OCI-LY7 (cell line): Measurements from ENCODE around the gene SRGAP2C.
"Not testable (repeated sequence)": the region's sequence is repeated elsewhere in the genome, so short reads cannot be mapped to it uniquely, and the experiment has no call there.

Source experiments
- EZH2phosphoT487 ChIP-seq: fragments of 200-600 bp; sonication (generic); IDR thresholded peaks from 2 replicates; pipeline ENCODE4 v1.6.1; 2018; ENCODE audit warnings: low read depth, borderline replicate concordance, mild to moderate bottlenecking, mixed run types, antibody characterized with exemption, low read length, moderate library complexity, mixed read lengths
- TF ChIP-seq, protein P1 (sequence below): fragments of 200-600 bp; sonication (generic); conservative IDR thresholded peaks from 2 replicates; pipeline ENCODE4 v1.5.1; 2014; ENCODE audit warnings: mild to moderate bottlenecking, antibody characterized with exemption, low read length, moderate library complexity, mixed read lengths

DNA sequence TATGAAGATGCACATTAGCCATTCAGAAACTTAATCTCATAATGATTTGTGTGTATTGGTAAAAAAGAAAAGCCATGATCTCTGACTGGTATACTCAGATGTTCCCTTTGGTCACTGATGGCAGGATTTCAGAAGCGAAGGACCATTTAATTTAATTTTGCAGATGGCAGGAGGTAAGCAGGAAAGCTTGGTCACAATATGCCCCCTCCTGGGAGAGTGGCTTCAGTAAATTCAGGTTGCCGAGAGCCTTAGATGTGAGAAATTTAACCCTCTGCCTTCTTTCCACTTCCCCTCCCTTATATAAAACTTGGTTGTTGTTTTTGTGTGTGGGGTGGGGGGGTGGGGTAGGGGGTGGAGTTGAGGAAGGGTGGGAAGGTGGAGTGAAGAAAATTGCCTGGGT is 72.9 kb downstream of the SRGAP2C start:
- TF ChIP-seq, protein P1, sequence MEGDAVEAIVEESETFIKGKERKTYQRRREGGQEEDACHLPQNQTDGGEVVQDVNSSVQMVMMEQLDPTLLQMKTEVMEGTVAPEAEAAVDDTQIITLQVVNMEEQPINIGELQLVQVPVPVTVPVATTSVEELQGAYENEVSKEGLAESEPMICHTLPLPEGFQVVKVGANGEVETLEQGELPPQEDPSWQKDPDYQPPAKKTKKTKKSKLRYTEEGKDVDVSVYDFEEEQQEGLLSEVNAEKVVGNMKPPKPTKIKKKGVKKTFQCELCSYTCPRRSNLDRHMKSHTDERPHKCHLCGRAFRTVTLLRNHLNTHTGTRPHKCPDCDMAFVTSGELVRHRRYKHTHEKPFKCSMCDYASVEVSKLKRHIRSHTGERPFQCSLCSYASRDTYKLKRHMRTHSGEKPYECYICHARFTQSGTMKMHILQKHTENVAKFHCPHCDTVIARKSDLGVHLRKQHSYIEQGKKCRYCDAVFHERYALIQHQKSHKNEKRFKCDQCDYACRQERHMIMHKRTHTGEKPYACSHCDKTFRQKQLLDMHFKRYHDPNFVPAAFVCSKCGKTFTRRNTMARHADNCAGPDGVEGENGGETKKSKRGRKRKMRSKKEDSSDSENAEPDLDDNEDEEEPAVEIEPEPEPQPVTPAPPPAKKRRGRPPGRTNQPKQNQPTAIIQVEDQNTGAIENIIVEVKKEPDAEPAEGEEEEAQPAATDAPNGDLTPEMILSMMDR: not testable (repeated sequence)
- TF ChIP-seq EZH2phosphoT487: not testable (repeated sequence)
